Nasal cavity respiratory epithelium epithelial cell of viscerocranial mucosa (primary cell): ENCODE measurements around the gene S1PR2. TPM values are rescaled to one million over a fixed set of nuclear protein-coding genes. Genes with fewer than 3 reads are reported as not detected.

ENCODE experiments used
- total RNA-seq: library from RNA; depleted of rRNA; stranded (reverse); fragments of >200 nt; gene quantifications from 2 replicates; pipeline ENCODE4 v1.2.3, GENCODE V29; 2014

Gene S1PR2, protein sequence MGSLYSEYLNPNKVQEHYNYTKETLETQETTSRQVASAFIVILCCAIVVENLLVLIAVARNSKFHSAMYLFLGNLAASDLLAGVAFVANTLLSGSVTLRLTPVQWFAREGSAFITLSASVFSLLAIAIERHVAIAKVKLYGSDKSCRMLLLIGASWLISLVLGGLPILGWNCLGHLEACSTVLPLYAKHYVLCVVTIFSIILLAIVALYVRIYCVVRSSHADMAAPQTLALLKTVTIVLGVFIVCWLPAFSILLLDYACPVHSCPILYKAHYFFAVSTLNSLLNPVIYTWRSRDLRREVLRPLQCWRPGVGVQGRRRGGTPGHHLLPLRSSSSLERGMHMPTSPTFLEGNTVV
- 2.4 and 3.7 TPM in 2 replicates for total RNA-seq

GRCh38 chr19:10230861-10231611 is at the start of gene S1PR2:
Gene S1PR2 (minus strand): TSS chr19:10231331. CDS start chr19:10224905, 6,426 bp downstream.

GRCh38 chr19:10270616-10271394 is 39.7 kb upstream of the S1PR2 start, which contains the start of gene ICAM1:
Gene ICAM1 (plus strand): TSS chr19:10271120. CDS start chr19:10271160, 40 bp downstream.

GRCh38 chr19:10251792-10252694 is 20.9 kb upstream of the S1PR2 start, which contains the start of gene MRPL4:
Gene MRPL4 (plus strand): TSS chr19:10252214. CDS start chr19:10252254, 40 bp downstream.

GRCh38 chr19:10194500-10195198 is 36.5 kb downstream of the S1PR2 start, which contains the start of gene DNMT1:
Gene DNMT1 (minus strand): TSS chr19:10194953. CDS start chr19:10194899, 54 bp downstream.

Other genes starting within 250 kb of the S1PR2 start
- under 0.01 and 0.64 TPM in 2 replicates for gene COL5A3, start 220.8 kb downstream of the S1PR2 start, total RNA-seq
- not detected in 2 replicates for gene RDH8, start 217.8 kb downstream of the S1PR2 start, total RNA-seq
- gene SHFL, start 145.0 kb downstream of the S1PR2 start, total RNA-seq: 5.1 and 14.8 TPM in 2 replicates
- gene ANGPTL6, start 128.7 kb downstream of the S1PR2 start, total RNA-seq: 0.14 and 0.34 TPM in 2 replicates
- gene PPAN, start 125.0 kb downstream of the S1PR2 start, total RNA-seq: 63.2 and 67.8 TPM in 2 replicates
- gene P2RY11, start 119.6 kb downstream of the S1PR2 start, total RNA-seq: 1.0 and 16.2 TPM in 2 replicates
- gene EIF3G, start 111.4 kb downstream of the S1PR2 start, total RNA-seq: 184 and 190 TPM in 2 replicates
- gene DNMT1, start 36.4 kb downstream of the S1PR2 start, total RNA-seq: 10.9 and 27.7 TPM in 2 replicates
- 25.6 and 33.3 TPM in 2 replicates for gene MRPL4, start 20.9 kb upstream of the S1PR2 start, total RNA-seq
- 1.0 and 8.2 TPM in 2 replicates for gene ICAM1, start 39.8 kb upstream of the S1PR2 start, total RNA-seq
- gene ICAM4, start 55.6 kb upstream of the S1PR2 start, total RNA-seq: 1.0 and 5.8 TPM in 2 replicates
- gene ICAM5, start 58.6 kb upstream of the S1PR2 start, total RNA-seq: 1.7 and 6.4 TPM in 2 replicates
- 0.34 and 0.85 TPM in 2 replicates for gene ZGLP1, start 78.5 kb upstream of the S1PR2 start, total RNA-seq
- 16.4 and 18.8 TPM in 2 replicates for gene FDX2, start 84.7 kb upstream of the S1PR2 start, total RNA-seq
- gene RAVER1, start 102.2 kb upstream of the S1PR2 start, total RNA-seq: 3.8 and 20.2 TPM in 2 replicates
- gene ICAM3, start 108.3 kb upstream of the S1PR2 start, total RNA-seq: 1.7 and 2.6 TPM in 2 replicates
- 41.4 and 70.1 TPM in 2 replicates for gene TYK2, start 149.2 kb upstream of the S1PR2 start, total RNA-seq
- gene CDC37, start 172.2 kb upstream of the S1PR2 start, total RNA-seq: 127 and 150 TPM in 2 replicates
- gene PDE4A, start 189.2 kb upstream of the S1PR2 start, total RNA-seq: 0.34 and 1.9 TPM in 2 replicates